Raji (cell line): ENCODE measurements around the gene XRCC4.

Source experiments
- POLR2A ChIP-seq: IDR thresholded peaks from 2 replicates; pipeline ENCODE4 v1.6.1; 2011; ENCODE audit warnings: low read depth, low read length, control low read depth; ENCODE audit not compliant: insufficient read depth

XRCC4 gene

DNA sequence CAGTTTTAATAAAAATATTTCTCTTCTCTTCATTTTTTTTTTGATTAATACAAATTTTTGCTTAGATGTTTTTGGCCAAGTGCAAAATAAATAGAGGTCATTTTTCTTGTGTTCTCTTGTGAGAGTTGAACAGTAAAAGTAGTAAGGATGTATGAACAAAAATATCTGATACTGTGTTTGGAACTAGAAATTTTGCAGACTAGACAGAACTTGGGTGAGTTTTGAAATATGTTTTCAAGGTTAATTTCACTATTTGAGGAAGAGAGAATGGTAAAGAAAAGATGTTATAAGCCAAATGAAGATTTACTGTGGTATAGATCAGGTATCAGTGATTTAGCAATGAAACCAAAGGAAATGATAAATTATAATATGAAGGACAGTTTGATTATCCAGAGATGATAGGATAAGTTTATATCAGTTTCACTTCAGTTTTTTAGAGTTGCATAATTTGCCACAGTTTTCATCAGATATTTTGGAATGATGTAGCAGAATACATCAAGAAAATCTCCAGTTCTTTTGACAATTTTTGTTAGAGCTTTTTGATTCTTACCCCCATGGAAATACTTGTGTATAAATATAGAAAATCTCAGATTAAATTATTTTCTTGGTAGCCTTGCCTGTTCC is 246.3 kb downstream of the XRCC4 start:
- TF ChIP-seq POLR2A: no peak

DNA sequence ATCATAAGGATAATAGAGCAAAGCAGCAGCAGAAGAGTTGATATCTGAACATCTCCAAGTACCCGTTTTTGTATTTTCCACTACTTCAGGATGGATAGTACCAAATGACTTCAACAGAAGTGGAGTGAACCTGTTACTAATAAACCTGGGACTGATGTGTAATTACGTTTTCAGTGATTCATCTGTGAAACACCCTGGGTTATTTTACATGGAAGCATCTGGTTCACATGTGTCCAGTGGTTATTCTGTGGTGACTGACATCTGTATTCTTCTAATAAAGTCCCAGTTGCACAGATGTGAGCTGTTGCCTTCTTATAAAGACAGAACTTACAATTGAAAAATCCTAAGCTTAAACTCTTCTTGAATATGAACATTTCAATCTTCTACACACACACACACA is 254.5 kb downstream of the XRCC4 start:
- TF ChIP-seq POLR2A: no peak

DNA sequence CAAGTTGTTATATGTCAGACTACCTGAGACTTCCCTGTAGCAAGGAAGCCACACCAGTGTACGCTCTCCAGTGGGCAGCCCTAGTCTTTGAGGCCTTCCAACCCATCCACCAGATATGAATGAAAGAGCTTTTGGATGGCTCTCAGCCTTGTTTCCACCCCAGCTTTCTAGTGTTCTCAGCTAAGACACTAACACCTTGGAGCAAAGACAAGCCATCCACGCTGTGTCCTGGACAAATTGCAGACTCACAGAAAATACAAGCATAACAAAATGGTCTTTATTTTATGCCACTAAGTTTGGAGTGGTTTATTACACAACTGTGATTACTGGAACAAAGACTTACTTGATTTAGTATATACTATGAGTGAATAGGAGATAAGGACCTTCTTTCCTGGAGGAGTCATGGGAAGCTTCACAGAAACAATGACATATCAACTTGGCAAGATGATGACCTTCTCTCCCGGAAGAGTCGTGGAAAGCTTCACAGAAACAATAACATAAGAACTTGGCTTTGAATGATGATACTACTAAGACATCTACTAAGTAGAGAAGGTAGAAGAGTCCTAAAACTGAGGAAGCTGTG is 260.2 kb downstream of the XRCC4 start:
- no peak for TF ChIP-seq POLR2A

DNA sequence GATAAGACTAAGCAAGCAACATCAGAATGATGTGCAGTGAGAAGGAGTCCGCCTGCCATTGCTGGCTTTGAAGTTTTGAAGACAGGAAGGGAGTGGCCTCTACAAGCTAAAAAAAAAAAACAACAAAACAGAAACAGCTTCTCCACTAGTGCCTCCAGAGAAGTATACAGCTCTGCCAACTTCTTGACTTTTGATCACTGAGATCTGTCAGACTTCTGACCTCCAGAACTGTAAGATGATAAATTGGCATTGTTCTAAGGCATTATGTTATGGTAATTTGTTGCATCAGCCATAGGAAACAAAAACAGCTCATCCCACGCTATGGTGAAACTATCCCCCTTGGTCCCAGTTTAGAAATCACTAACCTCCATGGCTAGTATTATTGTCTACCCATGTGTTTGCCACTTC is 263.2 kb downstream of the XRCC4 start:
- TF ChIP-seq POLR2A: no peak

DNA sequence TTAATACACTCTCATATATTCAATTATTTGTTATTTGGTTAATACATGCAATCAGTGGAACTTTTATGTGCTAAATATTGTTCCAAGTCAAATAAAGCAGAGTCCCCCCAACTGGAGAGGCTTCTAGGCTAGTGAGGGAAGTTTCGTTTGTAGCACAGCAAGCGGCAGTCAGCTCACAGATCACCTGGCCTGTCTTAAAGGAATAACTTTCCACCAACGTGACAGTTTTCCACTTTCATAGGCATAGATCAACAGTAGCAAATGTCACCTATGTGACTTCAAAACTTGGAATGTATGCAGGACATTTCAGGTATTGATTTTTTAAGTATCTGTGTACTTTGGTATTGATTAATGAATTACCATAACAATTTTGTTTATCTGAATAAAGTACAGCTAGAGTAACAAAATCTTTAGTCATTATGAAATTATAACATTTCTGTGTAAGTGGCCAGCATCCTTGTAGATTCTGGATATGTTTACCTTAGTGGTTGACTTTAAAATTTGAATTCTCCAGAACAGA is 264.5 kb downstream of the XRCC4 start:
- TF ChIP-seq POLR2A: no peak

DNA sequence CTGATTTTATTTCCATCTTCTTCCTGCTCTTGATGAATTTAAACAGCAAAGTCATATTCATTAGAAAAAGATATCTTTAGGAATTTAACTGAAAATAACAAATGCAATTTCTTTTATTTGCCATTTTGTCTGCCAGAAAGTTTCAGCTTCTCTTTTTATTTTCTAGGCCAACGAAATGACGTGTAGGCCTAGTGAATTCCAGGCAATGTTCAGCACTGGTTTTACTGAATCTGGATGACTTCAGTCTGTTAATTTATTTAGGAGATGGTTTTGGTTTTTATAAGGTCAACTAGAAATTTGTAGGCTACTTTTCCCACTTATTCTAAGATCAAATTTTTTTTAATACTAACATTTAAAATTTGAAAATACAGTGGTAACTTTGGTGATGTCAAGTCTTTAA is 265.1 kb downstream of the XRCC4 start:
- no peak for TF ChIP-seq POLR2A

DNA sequence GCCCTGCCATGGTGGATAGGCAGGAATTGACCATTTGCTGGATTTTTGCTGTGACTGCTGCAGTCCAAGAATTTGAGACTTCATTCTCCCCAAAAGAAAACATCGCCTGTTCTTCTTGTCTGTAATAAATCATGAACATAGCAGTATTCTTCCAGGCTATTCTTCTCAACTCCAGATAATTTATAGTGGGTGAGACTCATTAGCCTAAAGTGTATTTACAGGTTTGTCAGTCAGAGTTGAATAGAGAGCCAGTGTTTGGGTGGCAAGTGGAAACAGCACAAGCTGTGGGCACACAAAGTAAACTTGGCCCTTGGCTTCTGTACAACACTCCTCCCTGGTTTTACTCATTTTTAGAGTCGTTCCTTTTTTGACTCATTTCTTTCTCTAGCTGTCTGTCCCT is 266.0 kb downstream of the XRCC4 start:
- TF ChIP-seq POLR2A: no peak

DNA sequence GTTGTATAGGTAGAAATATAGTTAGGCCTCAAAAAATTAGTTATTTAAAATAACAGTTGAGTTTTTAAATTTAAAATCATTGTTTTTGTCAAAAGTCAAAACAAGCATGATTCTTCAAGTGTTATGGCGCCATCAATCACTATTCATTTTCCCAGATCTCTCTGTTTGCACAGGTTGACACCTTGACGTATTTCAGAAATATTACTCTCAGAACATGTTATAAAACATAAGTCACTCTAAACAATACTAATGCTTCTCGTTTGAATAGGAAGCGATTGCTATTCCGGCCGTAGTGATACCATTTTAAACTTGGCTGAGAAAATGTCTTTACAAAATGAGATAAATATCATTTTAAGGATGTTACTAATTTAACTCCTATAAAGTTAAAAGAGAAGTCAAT is 268.1 kb downstream of the XRCC4 start:
- TF ChIP-seq POLR2A: no peak

DNA sequence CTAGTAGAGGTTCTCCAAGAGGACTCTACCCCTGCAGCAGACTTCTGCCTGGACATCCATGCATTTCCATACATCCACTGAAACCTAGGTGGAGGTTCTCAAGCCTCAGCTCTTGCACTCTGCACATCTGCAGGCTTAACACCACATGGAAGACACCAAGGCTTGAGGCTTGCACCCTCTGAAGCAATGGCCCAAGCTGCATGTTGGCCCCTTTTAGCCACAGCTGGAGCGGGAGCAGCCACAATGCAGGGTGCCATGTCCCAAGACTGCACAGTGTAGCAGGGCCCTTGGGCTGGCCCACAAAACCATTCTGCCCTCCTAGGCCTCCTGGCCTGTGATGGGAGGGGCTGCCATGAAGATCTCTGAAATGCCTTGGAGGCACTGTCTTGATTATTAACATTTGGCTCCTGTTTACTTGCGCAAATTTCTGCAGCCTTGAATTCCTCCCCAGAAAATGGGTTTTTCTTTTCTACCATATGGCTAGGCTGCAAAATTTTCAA is 271.0 kb downstream of the XRCC4 start:
- TF ChIP-seq POLR2A: no peak

DNA sequence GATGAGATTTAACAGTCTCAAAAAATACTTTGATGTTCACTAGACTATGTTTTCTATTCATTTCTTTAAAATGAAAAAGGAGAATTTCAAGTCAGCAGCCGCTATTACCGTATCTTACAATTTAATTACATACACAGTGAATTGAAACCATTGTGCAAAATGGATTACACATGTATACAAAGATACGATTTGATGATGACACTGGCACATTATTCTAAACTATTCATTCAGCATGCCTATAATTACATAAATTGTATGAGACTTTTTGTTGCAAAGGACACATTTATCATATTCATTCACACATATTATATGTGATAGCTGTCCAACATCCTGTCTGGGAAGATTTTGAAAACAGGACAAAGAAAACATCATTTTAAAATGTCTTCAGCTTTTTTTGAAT is 275.9 kb downstream of the XRCC4 start:
- TF ChIP-seq POLR2A: no peak

DNA sequence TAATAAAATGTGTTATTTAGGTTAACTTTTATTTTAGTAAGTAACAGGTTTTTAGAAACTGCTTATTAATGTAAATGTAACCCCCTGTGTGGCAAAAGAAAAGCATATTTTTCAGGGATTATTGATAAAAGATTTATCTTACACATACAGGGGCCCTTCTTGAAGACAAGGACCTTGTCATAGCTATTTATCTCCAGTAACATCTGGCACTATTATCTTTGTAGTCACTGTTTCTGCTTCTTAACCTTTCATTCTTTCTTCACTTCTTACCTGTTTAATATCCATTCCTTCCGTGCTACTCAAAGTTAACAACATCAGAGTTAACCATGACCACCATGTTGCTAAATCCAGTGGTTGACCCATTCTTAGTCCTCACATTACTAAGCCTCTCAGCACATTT is 276.4 kb downstream of the XRCC4 start:
- no peak for TF ChIP-seq POLR2A

DNA sequence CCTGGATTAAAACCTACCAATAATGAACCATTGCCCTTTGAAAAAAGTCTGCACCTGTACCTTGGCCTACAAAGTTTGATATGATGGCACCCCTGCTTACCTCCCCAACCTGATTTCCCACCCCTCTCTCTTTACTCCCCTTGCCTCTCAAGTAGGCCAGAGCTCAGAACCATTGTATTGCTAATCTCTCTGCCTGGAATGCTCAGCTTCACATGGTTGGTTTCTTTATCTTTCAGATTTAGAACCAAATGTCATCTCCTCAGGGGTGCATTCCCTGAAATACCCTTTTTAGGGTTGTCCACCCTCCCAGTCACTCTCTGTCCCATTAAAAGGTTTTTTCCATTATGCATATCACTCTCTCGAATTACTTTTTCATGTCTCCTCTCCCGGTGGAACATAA is 277.6 kb downstream of the XRCC4 start:
- no peak for TF ChIP-seq POLR2A

DNA sequence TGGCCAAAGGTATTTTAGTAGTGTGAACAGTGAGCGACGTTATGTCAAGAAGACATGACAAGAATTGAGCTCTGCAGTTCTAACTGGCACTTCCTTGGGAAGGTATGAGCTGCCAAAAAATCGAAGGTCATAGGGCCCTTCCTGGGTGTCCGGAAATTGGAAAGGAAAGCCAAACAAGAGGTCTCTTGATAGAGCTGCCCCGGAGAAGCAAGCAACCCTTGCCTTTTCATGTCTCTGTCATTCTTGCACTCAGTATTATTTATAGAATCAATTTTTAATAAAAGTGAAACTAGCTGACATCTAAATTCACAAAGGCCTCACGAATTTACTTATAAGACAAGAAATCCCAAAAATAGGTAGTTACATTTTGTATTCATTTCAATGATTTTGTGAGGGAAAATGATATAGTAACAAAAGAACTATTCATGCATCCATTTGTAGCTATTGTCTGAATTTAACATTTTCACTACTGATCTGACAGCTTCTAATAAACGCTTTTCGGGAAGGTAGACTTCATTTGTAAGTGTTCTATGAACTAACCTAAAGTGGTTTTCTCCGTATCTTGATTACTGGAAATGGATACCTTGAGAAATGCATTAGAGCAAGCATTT is 280.4 kb downstream of the XRCC4 start:
- no peak for TF ChIP-seq POLR2A

DNA sequence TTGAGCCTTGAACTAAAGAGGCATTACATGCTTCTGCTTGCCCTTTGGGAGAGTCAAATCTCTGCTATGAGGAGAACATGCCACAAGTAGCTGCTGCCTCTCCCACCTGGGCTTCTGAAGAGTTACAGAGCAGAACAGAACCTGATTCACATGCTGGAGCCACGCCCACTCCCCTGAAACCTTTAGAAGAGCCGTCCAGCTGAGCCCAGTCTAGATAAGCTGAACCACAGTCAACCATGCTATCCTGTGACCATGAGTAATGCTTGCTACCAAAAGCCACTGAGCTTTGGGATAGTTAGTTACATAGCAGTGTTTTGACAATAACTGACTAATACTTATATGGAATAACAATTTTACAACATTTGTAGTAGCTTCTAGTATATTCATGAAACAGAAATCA is 283.2 kb downstream of the XRCC4 start:
- TF ChIP-seq POLR2A: no peak

DNA sequence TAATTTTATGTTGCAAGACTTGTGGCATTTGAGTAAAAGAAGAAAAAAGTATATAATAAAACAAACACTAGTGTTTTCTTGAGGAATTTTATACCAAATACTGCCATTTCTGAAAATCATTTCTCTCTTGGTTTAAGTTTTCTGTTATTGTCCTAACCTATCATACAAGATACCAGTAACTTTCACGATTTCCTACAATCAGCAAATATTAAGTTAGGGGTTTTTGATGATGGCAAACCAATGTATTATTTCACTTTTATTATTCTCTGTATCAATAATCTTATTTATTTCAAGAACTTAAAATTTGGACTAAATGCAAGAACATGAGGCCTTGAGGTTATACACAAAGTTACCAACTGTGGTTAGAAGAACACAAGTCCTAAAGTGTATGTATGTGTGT is 285.2 kb downstream of the XRCC4 start:
- TF ChIP-seq POLR2A: no peak
